Activated CD4-positive, alpha-beta T cell treated with anti-CD3 and anti-CD28 coated beads, Interleukin-2, amount 50 U/mL, for 48 hours (primary cell): Measurements from ENCODE around the gene XRCC4.

Source experiments
- DNase-seq, 2 experiments: peaks; one replicate each; pipeline ENCODE4 v3.0.0-alpha.2; 2020

XRCC4 gene

GRCh38 chr5:83394190-83394589, 316.8 kb downstream of the XRCC4 start:
- DNase-seq = no peak

GRCh38 chr5:83396662-83397061, 319.3 kb downstream of the XRCC4 start:
- no peak for DNase-seq

- no peak for DNase-seq
Measured at GRCh38 chr5:83397658-83398057, 320.3 kb downstream of the XRCC4 start.

- DNase-seq = no peak
Measured at GRCh38 chr5:83400241-83400640, 322.9 kb downstream of the XRCC4 start.

GRCh38 chr5:83400701-83401100, 323.4 kb downstream of the XRCC4 start:
- DNase-seq = no peak

- DNase-seq = no peak
Measured at GRCh38 chr5:83401122-83401731, 323.9 kb downstream of the XRCC4 start.

- no peak for DNase-seq
Measured at GRCh38 chr5:83401775-83402174, 324.4 kb downstream of the XRCC4 start.
